ENCODE measurements around the gene SRC. TPM values are rescaled to one million over a fixed set of nuclear protein-coding genes. Genes with fewer than 3 reads are reported as not detected.

Gene SRC
- total and polyA plus RNA-seq, 2 donors (not counting 3 experiments of a cell fraction or from before 2014, with no cell fraction given), result 22.6 to 29.4 TPM

- Histone ChIP-seq H3K9me1 (replicated peaks; ENCODE audit: control insufficient read depth, extremely low read depth, insufficient read depth, low read length) (no peaks in the 10 kb centered on the region), H3K4me2 (ENCODE audit: insufficient read depth, low read length) (no peak overlapping the region), H4K20me1 (replicated peaks; ENCODE audit: control insufficient read depth, extremely low read depth, insufficient read depth, low read length) (peaks cover 3% of the 10 kb centered on the region), H3K79me2 (ENCODE audit: control insufficient read depth, insufficient read depth, low read length) (peaks cover 25% of the 10 kb centered on the region), H3K4me3 (replicated peaks in 1 of 3; ENCODE audit: insufficient read depth in 1 of 3, low read depth in 1 of 3, low read length in 3 of 3) (no peak overlapping the region), H3K4me1 (ENCODE audit: control insufficient read depth, extremely low read depth, insufficient read depth, low read length) (peaks cover 16% of the 10 kb centered on the region), H3K9ac (replicated peaks; ENCODE audit: extremely low read depth, insufficient read depth, low read length) (no peak overlapping the region), H2AFZ (ENCODE audit: low read depth, low read length) (no peak overlapping the region), H3K27me3 (ENCODE audit: control insufficient read depth in 2 of 2, insufficient read depth in 2 of 2, low read length in 2 of 2) (no peaks in the 10 kb centered on the region), H3K36me3 (ENCODE audit: control insufficient read depth in 2 of 2, extremely low read depth in 1 of 2, insufficient read depth in 2 of 2, low read length in 2 of 2) (no peaks in the 10 kb centered on the region), H3K27ac (ENCODE audit: insufficient read depth, low read depth, low read length) (no peak overlapping the region), H3K9me3 (replicated peaks; ENCODE audit: control insufficient read depth, insufficient read depth, low read length) (no peaks in the 10 kb centered on the region)
- no peak for TF ChIP-seq GATA2 (IDR thresholded peaks at IDR 0.05; ENCODE audit: insufficient read depth, insufficient read length, low read depth, low read length)
- TF ChIP-seq MYC (IDR thresholded peaks at IDR 0.05; ENCODE audit: low read depth, low read length), result no peak
- TF ChIP-seq CTCF (IDR thresholded peaks at IDR 0.05; ENCODE audit: extremely low read depth in 1 of 2, insufficient read depth in 1 of 2, low read depth in 1 of 2, low read length in 2 of 2), result no peak
- no peak for TF ChIP-seq POLR2AphosphoS5 (IDR thresholded peaks at IDR 0.05; ENCODE audit: insufficient read depth, low read depth, low read length)
- no peak for TF ChIP-seq MAX (IDR thresholded peaks at IDR 0.05; ENCODE audit: insufficient read depth, insufficient read length)
- no peak for TF ChIP-seq EZH2 (IDR thresholded peaks at IDR 0.05; ENCODE audit: borderline replicate concordance, low read depth, low read length, severe bottlenecking)
- no peak for TF ChIP-seq FOS (IDR thresholded peaks at IDR 0.05; ENCODE audit: borderline replicate concordance, insufficient read depth, low read length)
- no peak for TF ChIP-seq JUN (IDR thresholded peaks at IDR 0.05; ENCODE audit: borderline replicate concordance, insufficient read depth, insufficient read length, low read depth)
- dilution Hi-C loops (cut with MboI; ENCODE audit: extremely low pct_ligation_motif_present, low sequenced_read_pairs), result no loop called here
- intact Hi-C loops (cut with micrococcal nuclease), result no loop called here
- ChIA-PET CTCF (interaction anchor here (0.6 to 1.8 kb wide), 5 partner anchors 17 to 892 kb away, joined by 4 to 7 read pairs (median 6); no protein-coding TSS in a partner anchor), POLR2A (no interaction called here)
- DNase-seq (ENCODE audit: low read depth, low spot score) (no peak), FAIRE-seq (no peak)
- no TSS peak for BruUV-seq (replicated peaks)
These were observed 2.0 kb upstream of the SRC start for GRCh38 chr20:37343994-37344355.

All from endothelial cell of umbilical vein (primary cell).